Thyroid gland (tissue), 4 donors: ENCODE results near the gene ZNF322. TPM values are rescaled to one million over a fixed set of nuclear protein-coding genes. Genes with fewer than 3 reads are reported as not detected.

Experiments
- DNase-seq, 2 donors: peaks; one replicate each; pipeline ENCODE4 v3.0.0-alpha.2; 2019
- H3K27ac ChIP-seq, 3 donors: fragments of 200-600 bp; sonication (generic); 1 replicate in 2 of 3; 2 replicates in 1 of 3; pipeline ENCODE4 v1.5.1; 2016 to 2019; ENCODE audit warnings: mild to moderate bottlenecking in 1 of 3, moderate library complexity in 1 of 3
- H3K27me3 ChIP-seq: fragments of 200-600 bp; sonication (generic); one replicate; pipeline ENCODE4 v1.5.1; 2019
- H3K36me3 ChIP-seq, 2 donors: fragments of 200-600 bp; sonication (generic); one replicate each; pipeline ENCODE4 v1.5.1; 2016 to 2019
- H3K4me1 ChIP-seq, 2 donors: fragments of 200-600 bp; sonication (generic); one replicate each; pipeline ENCODE4 v1.5.1; 2017 to 2019
- H3K4me3 ChIP-seq, 3 donors: fragments of 200-600 bp; sonication (generic); replicated peaks in 1 of 3; 1 replicate in 2 of 3; 2 replicates in 1 of 3; pipeline ENCODE4 v1.5.1; 2016; ENCODE audit warnings: mild to moderate bottlenecking in 1 of 3
- H3K9me3 ChIP-seq: fragments of 200-600 bp; sonication (generic); one replicate; pipeline ENCODE4 v1.5.1; 2017
- POLR2A ChIP-seq, 2 donors: fragments of 450-650 bp; IDR thresholded peaks; one replicate each; pipeline ENCODE4 v1.6.1; 2017; ENCODE audit warnings: antibody characterized with exemption in 2 of 2, mild to moderate bottlenecking in 2 of 2, moderate library complexity in 1 of 2
- WGBS, 2 donors: methylation state at CpG; one replicate each; pipeline ENCODE4 v1.1.5; 2017; 5-methylcytosine and 5-hydroxymethylcytosine counted together
- intact Hi-C: fragments of 100-400 bp; cut with DNase I; formaldehyde crosslinking; loops from one replicate; pipeline ENCODE4 v1.15.1; 2023
- total RNA-seq, 4 donors: library from RNA; depleted of rRNA; stranded (reverse); fragments of >200 nt; gene quantifications; one replicate each; pipeline ENCODE4 v1.2.3, GENCODE V29; 2016
- TF ChIP-seq, protein P1 (sequence below), 6 experiments: fragments of 200-600 bp in 3 of 6; fragments of 450-650 bp in 3 of 6; sonication (generic) in 3 of 6; IDR thresholded peaks; one replicate each; pipeline ENCODE4 v1.5.1; 2016 to 2019; ENCODE audit warnings: antibody characterized with exemption in 6 of 6, mild to moderate bottlenecking in 2 of 6, inconsistent platforms in 1 of 6, moderate library complexity in 1 of 6

The ZNF322 gene
- total RNA-seq, 4 donors from 2014 or later = 19.3 to 40.4 (median 22.1) TPM

DNA sequence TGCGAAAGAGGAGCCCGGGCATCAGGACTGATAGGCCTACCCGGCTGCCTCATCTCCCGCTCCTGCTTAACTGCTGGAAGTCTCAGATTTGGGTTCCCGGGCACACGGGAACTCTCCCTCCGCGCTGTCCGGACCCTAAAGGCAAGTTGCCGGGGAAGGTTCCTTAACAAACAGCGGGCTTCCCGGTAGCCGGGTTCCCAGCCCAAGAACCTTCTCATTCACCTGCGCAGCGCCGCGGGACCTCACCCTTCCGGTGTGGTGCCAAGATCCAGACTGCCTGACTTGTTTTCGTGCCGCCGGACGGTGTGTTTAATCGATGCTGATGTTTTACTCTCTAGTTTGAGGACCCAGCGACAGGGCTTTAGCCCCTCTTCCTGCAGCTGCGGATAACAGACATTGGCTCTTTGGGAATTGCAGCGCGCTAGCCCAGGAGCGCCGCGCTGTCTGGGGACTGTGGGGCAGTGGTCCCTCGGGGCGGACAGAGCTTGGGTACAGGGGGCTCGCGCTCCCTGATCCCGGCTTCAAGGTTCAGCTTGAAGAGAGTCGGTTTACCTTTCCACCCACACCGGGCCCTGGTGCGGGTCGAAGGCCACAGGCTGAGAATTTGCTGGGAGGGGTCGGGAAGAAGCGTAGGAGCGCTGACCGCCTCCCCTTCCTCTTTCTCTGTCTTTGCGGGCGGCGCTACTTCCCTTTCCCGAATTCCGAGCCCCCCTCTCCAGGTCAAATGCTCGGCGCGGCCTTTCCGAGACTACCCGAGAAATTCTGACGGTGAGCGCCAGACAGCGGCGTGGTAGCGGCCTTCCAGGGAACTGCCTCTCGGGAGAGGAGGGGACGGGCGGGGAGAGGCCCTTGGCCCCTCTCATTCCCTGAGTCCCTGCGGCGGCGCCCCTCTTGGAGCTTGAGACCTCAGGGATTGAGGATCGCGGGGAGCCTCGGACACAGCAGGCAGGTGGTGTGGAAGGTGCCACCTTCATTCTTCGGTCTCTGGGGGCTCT, 45.6 kb downstream of the ZNF322 start:
- no peak overlapping the region for H3K27ac ChIP-seq
- H3K4me1 ChIP-seq = peaks cover 5 to 13% of the 10 kb centered on the region in 2 donors
- peaks cover 6% of the 10 kb centered on the region for H3K27me3 ChIP-seq
- no peaks in the 10 kb centered on the region for H3K9me3 ChIP-seq
- no peaks in the 10 kb centered on the region for H3K36me3 ChIP-seq
- WGBS, 2 donors = 4% methylated on average over 19 to 56 of the region's 68 CpGs
- intact Hi-C loops = loop anchor here (10.0 kb wide), 1 partner anchor 471 kb away; no protein-coding TSS in a partner anchor
- TF ChIP-seq POLR2A (IDR thresholded peaks at IDR 0.05) = no peak
- TF ChIP-seq, protein P1, sequence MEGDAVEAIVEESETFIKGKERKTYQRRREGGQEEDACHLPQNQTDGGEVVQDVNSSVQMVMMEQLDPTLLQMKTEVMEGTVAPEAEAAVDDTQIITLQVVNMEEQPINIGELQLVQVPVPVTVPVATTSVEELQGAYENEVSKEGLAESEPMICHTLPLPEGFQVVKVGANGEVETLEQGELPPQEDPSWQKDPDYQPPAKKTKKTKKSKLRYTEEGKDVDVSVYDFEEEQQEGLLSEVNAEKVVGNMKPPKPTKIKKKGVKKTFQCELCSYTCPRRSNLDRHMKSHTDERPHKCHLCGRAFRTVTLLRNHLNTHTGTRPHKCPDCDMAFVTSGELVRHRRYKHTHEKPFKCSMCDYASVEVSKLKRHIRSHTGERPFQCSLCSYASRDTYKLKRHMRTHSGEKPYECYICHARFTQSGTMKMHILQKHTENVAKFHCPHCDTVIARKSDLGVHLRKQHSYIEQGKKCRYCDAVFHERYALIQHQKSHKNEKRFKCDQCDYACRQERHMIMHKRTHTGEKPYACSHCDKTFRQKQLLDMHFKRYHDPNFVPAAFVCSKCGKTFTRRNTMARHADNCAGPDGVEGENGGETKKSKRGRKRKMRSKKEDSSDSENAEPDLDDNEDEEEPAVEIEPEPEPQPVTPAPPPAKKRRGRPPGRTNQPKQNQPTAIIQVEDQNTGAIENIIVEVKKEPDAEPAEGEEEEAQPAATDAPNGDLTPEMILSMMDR (IDR thresholded peaks at IDR 0.05) = no peak
- peak in 1 of 2 donors; percentile 15 for DNase-seq
- peak overlapping the region in 1 of 3 donors; percentile 6 for H3K4me3 ChIP-seq

DNA sequence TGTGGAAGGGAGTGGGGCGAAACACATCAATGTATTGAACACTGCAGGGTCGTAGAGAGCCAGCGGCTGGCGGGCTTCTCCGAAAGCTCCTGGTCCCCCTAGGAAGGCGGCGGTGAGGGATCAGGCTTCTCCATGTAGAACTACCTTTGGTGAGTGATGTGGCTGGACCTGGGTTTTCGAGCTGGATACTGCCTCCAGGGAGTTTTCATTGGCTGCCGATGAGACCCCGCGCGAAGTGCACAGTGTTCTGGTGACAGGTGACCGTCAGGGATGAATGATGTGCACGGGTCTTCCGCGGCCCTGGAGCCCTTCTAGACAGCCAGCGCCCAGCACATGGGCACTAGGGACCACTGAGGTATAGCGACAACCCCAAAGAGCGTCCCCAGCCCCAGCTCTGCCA, 46.3 kb downstream of the ZNF322 start:
- no peaks in the 10 kb centered on the region for H3K36me3 ChIP-seq
- no peaks in the 10 kb centered on the region for H3K9me3 ChIP-seq
- no peak for TF ChIP-seq POLR2A (IDR thresholded peaks at IDR 0.05)
- TF ChIP-seq, protein P1 (IDR thresholded peaks at IDR 0.05) = no peak
- peaks cover 6% of the 10 kb centered on the region for H3K27me3 ChIP-seq
- no peak overlapping the region for H3K27ac ChIP-seq
- H3K4me3 ChIP-seq = no peak overlapping the region
- WGBS, 2 donors = 26 to 33% methylated on average over 19 of the region's 19 CpGs
- no peak for DNase-seq
- H3K4me1 ChIP-seq = peaks cover 5 to 13% of the 10 kb centered on the region in 2 donors
- intact Hi-C loops = loop anchor here (10.0 kb wide), 1 partner anchor 472 kb away; no protein-coding TSS in a partner anchor

DNA sequence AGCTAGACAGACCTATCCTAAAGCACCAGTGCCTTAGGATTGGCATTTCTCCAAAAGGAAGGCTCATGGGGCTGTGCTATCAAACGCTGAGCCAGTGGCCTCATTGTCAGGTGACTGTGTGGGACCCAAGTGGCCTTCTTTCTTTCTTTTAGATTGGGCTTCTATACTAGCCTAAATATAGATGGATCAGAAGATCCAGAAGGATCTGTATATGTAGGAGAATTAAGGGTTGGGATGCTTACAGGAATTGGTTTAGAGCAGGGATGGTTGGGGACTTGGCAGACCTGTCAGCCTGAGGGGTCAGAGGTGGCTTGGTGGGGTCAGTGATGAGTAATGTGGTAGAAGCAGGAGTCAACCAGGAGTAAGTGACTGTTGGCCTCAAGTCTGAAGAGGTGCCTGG, 47.9 kb downstream of the ZNF322 start:
- H3K4me3 ChIP-seq = no peak overlapping the region
- H3K36me3 ChIP-seq = no peaks in the 10 kb centered on the region
- peaks cover 6% of the 10 kb centered on the region for H3K27me3 ChIP-seq
- H3K4me1 ChIP-seq = peaks cover 5 to 13% of the 10 kb centered on the region in 2 donors
- TF ChIP-seq, protein P1 (IDR thresholded peaks at IDR 0.05) = no peak
- no peak for TF ChIP-seq POLR2A (IDR thresholded peaks at IDR 0.05)
- WGBS, 2 donors = 47 to 67% methylated on average over 1 of the region's 1 CpG
- DNase-seq = no peak
- H3K9me3 ChIP-seq = no peaks in the 10 kb centered on the region
- H3K27ac ChIP-seq = no peak overlapping the region
- intact Hi-C loops = loop anchor here (10.0 kb wide), 1 partner anchor 473 kb away; no protein-coding TSS in a partner anchor

DNA sequence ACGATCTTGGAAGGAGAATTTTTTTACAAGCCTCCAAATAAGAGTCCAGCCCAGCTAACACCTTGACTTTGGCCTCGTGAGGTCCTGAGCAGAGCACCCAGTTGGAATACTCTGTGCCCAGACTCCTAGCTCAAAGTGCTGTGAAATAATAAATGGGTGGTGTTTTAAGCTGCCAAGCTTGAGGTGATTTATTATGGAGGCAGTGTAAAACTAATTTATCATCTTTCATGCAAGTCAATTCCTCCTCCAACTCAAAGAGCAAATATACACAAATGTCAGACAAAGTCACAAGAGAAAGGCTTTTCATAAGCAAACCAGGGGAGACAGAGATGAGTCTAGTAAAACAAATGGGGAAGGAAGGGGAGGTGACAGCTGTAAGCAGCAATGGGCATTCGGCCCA, 50.1 kb downstream of the ZNF322 start:
- intact Hi-C loops = no loop called here
- H3K27ac ChIP-seq = no peak overlapping the region
- DNase-seq = no peak
- H3K4me1 ChIP-seq = peaks cover 5 to 12% of the 10 kb centered on the region in 2 donors
- H3K4me3 ChIP-seq = no peak overlapping the region
- TF ChIP-seq, protein P1 (IDR thresholded peaks at IDR 0.05) = no peak
- TF ChIP-seq POLR2A (IDR thresholded peaks at IDR 0.05) = no peak
- H3K36me3 ChIP-seq = no peaks in the 10 kb centered on the region
- H3K9me3 ChIP-seq = no peaks in the 10 kb centered on the region
- WGBS, 2 donors = 60 to 71% methylated on average over 3 of the region's 3 CpGs
- peaks cover 6% of the 10 kb centered on the region for H3K27me3 ChIP-seq
